H1 (cell line): ENCODE data around the gene PIK3R5. TPM values are rescaled to one million over a fixed set of nuclear protein-coding genes. Genes with fewer than 3 reads are reported as not detected.

ENCODE experiments used
- BCL11A ChIP-seq, 2 experiments: IDR thresholded peaks; one replicate each; pipeline ENCODE4 v1.6.1; 2011; ENCODE audit warnings: low read depth in 2 of 2, low read length in 2 of 2, mild to moderate bottlenecking in 2 of 2
- CTBP2 ChIP-seq: IDR thresholded peaks from 2 replicates; pipeline ENCODE4 v1.7.0; 2011; ENCODE audit warnings: borderline replicate concordance, mild to moderate bottlenecking, moderate library complexity, mixed read lengths, low read length; ENCODE audit not compliant: insufficient read depth, insufficient read length
- MAFK ChIP-seq: IDR thresholded peaks from 2 replicates; pipeline ENCODE4 v1.6.1; 2012; ENCODE audit warnings: low read depth, mild to moderate bottlenecking, improper control_type of control experiment, low read length
- RXRA ChIP-seq: IDR thresholded peaks from 2 replicates; pipeline ENCODE4 v1.6.1; 2011; ENCODE audit warnings: low read depth, mild to moderate bottlenecking, low read length, moderate library complexity; ENCODE audit not compliant: insufficient read depth
- SRF ChIP-seq: IDR thresholded peaks from 2 replicates; pipeline ENCODE4 v1.6.1; 2011; ENCODE audit warnings: mild to moderate bottlenecking, low read depth, low read length, moderate library complexity
- polyA plus RNA-seq, 7 experiments: library from polyadenylated mRNA; depleted of rRNA in 3 of 7; stranded (reverse) in 5 of 7; unstranded in 2 of 7; fragments of >200 nt in 5 of 7; fragments of 200-250 nt in 2 of 7; gene quantifications; 1 replicate in 5 of 7; 2 replicates in 1 of 7; 4 replicates in 1 of 7; pipeline versions ENCODE4 v1.2.1 to v1.2.3, GENCODE V29; 2011 to 2013; ENCODE audit warnings: missing spikeins in 2 of 7, mixed read lengths in 2 of 7
- total RNA-seq: library from RNA; stranded (reverse); fragmentation: NEBNext Ultra II Directional; extraction: Animal tissue kit (Norgen Biotek cat#: 25700); gene quantifications from 2 replicates; pipeline ENCODE4 v1.2.1, GENCODE V29; 2021
- TF ChIP-seq, protein P1 (sequence below): IDR thresholded peaks from 2 replicates; pipeline ENCODE4 v1.6.1; 2011; ENCODE audit warnings: low read length, improper control_type of control experiment

PIK3R5 gene
- total and polyA plus RNA-seq, 2 of the 8 experiments (the other 6 are each of a cell fraction or from before 2014, with no cell fraction given), result 2.7 to 4.3 TPM

DNA sequence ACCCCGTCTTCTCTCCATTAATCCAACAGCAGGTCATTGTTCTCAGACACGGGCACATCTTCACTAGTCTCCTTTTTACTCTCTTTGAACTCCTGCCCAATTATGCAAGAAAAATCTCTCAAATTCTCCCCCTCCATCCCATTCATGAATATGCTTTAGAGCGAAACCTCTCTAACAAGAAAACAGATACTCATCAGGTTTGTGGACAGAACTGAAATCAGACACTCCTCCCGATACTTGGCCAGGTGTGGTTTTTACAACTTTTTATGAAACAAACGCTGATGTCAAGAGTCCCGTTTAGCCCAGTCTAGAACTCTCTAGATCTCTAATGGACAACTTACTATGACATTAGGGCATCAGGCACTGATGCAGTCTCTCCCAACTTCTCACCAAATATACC lies 40.9 kb downstream of the PIK3R5 start (continued):
- no peak for TF ChIP-seq CTBP2
- TF ChIP-seq, protein P1, sequence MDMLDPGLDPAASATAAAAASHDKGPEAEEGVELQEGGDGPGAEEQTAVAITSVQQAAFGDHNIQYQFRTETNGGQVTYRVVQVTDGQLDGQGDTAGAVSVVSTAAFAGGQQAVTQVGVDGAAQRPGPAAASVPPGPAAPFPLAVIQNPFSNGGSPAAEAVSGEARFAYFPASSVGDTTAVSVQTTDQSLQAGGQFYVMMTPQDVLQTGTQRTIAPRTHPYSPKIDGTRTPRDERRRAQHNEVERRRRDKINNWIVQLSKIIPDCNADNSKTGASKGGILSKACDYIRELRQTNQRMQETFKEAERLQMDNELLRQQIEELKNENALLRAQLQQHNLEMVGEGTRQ, result no peak
- TF ChIP-seq SRF, result no peak
- TF ChIP-seq MAFK, result no peak
- TF ChIP-seq RXRA, result no peak
- no peak for TF ChIP-seq BCL11A (IDR thresholded peaks at IDR 0.05; ENCODE audit: low read depth in 2 of 2, low read length in 2 of 2)
